H54 (cell line): Measurements from ENCODE around the gene UBE2R2.
A peak's percentile ranks its signal among the peaks of the same experiment; 100 is the strongest.
"Not testable (repeated sequence)": the region's sequence is repeated elsewhere in the genome, so short reads cannot be mapped to it uniquely, and the experiment has no call there.

Experiments
- DNase-seq: peaks from one replicate; pipeline ENCODE4 v3.0.0; 2011; ENCODE audit warnings: low spot score, mixed read lengths; ENCODE audit not compliant: insufficient read length
- FAIRE-seq: peaks from 3 replicates; lab custom pipeline; 2011; peaks lifted over from hg19 to GRCh38; lab: Jason Lieb, UNC
- POLR2A ChIP-seq: IDR thresholded peaks from 2 replicates; pipeline ENCODE4 v1.6.1; 2011; ENCODE audit warnings: low read depth, mild to moderate bottlenecking, low read length

The UBE2R2 gene

DNA sequence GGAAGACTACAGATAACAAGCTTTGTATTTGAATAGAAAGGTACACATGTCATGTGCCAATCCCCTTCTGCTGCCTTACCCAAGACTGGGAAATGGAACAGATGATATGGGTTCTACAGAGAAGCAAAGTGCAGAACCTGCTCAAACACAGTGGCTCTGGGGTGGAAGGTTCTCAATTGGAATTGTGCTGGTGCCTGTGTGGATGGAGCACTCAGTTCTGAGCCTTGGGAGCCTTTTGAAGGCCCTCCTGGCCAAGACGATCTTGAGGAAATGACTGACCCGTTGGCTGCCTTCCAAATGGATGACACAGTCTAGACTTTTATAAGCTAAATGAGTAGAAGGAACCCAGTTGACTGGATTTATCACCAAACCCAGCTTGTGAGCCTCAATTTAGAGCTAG is 25.8 kb upstream of the UBE2R2 start:
- no peak for TF ChIP-seq POLR2A
- no peak for DNase-seq
- peak; percentile 38 for FAIRE-seq

GRCh38 chr9:33793496-33793895 is 23.5 kb upstream of the UBE2R2 start:
- not testable (repeated sequence) for DNase-seq, FAIRE-seq

DNA sequence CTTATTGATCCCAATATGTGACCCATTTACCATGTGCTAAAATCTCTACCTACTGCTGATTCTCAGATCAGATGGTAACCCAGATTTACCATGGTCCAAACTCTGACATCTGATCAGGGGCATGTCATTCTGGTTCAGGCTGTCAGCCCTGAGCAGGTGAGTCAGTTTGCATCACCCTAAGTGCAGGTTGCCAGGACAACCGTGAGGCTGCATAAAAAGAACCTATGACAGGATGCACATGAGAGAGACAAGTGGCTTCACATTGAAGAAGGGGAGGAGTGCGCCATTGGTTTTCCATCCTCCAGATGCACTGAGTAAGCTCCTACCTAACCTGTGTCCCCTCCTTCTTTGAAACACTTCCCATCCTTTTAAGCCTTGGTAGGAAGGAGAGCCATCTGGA is 22.4 kb upstream of the UBE2R2 start:
- DNase-seq (no peak), FAIRE-seq (no peak)
- TF ChIP-seq POLR2A, result no peak

- DNase-seq (no peak), FAIRE-seq (no peak)
- TF ChIP-seq POLR2A, result no peak
Observed at GRCh38 chr9:33795281-33795680, 21.7 kb upstream of the UBE2R2 start, which contains the start of gene PRSS3. Gene PRSS3 (plus strand): TSS chr9:33795561. CDS start chr9:33795574, 13 bp downstream.

DNA sequence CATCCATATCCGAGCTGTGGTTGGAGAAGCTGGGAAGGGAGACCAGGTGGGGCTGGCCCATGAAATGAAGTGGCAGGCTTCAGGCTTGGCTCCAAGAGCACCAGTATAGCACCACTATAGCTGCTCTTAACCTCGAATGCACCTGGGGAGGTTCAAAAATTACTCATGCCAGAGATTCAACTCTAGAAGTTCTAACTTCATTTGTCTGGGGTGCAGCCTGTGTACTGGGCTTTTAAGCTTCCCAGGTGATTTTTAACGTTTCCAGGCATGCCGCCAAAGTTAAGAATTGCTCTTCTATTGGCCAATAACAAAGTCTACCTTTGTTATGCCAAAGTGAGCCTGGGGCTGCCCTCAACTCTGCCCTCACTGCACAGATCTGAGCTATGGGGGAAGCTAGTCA is 21.1 kb upstream of the UBE2R2 start:
- FAIRE-seq (no peak), DNase-seq (no peak)
- TF ChIP-seq POLR2A, result no peak

DNA sequence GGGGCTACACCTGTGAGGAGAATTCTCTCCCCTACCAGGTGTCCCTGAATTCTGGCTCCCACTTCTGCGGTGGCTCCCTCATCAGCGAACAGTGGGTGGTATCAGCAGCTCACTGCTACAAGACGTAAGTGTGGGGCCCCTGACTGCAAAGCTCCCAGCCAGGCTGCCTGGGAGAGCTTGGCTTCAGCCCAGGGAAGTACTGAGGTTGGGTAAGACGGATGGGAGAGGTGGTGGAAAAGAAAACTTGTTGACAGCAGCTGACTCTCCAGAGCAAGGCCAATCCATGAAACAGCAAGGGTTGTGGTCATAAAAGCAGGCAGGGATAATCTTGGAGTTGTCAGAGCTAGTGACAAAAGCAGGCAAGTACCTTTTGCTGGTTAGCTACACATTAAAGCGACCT is 20.3 kb upstream of the UBE2R2 start:
- not testable (repeated sequence) for DNase-seq, FAIRE-seq

DNA sequence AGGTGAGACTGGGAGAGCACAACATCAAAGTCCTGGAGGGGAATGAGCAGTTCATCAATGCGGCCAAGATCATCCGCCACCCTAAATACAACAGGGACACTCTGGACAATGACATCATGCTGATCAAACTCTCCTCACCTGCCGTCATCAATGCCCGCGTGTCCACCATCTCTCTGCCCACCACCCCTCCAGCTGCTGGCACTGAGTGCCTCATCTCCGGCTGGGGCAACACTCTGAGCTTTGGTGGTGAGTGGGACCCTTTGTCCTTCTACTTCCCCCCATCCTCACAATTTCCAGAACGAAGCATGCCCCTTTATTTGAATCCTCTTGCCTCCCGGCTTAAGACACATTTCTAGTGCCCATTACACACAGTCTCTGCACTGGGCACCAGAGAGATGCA is 19.1 kb upstream of the UBE2R2 start:
- no peak for TF ChIP-seq POLR2A
- no peak for FAIRE-seq
- DNase-seq, result no peak

DNA sequence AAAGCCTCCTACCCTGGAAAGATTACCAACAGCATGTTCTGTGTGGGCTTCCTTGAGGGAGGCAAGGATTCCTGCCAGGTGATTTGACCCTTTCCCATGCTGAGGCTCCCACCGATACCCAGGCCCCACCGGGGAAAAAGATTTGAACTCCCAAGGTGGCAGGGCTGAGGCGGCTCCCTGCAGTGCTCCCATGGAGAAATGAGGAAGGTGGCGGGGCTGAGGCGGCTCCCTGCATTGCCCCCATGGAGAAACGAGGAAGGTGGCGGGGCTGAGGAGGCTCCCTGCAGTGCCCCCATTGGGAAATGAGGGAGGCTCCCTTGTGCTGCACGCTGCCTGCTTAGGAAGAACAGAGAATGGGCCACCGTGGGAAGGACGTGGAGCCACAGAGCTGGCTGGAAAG is 18.4 kb upstream of the UBE2R2 start:
- DNase-seq (no peak), FAIRE-seq (no peak)
- no peak for TF ChIP-seq POLR2A

DNA sequence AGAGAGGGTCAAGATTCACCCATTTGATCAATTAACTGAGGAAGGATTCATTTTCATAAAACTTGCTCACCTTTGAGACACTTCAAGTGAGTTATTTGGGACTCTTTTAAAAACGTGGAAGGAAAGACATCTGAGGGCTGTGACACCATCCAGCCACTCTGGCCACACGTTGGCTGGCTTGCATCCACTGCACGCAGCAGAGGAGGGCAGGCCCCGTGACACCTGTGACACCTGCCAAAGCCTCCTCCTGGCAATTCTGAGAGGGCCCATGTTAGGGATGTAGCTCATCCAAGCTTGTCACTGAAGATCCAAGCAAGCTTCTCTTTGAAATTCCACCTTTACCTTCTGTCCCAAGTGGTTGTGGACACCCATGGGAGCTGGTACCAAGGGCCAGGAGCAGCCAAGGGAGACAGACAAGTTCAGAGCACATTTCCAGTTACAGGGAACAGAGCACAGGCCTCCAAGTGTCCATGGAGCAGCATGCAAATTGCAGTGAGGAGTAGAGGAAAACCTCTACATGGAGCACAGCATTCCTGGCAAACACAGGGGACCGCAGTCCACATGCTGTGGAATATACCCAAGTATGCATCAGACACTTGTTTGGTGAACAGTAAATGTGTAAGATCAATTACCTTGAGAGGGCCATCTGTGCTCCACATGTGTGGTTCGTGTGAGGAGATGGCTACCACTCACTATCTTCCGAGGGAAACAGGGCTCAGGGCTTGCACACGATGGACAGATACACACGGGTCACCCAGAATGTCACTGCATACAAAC is 16.8 kb upstream of the UBE2R2 start:
- DNase-seq (no peak), FAIRE-seq (no peak)
- no peak for TF ChIP-seq POLR2A

DNA sequence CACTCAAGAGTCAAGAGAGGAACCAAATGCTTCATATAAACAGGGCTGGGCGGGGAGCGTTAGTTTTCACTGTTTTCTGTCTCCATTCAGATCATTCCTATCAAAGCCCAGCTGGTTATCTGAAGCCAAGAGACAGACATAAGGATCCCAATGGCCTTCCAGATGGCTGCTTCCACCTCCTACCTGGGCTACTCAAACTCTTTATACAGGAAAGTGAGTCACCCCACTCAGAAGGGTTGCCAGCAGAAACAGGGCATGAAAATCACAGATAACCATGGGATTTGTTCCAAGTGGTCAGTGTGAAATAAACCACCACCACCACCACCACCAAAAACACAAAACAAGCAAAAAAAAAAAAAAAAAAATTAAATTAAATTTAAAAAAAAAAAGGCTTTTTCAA is 16.1 kb upstream of the UBE2R2 start:
- no peak for DNase-seq
- no peak for TF ChIP-seq POLR2A
- no peak for FAIRE-seq

DNA sequence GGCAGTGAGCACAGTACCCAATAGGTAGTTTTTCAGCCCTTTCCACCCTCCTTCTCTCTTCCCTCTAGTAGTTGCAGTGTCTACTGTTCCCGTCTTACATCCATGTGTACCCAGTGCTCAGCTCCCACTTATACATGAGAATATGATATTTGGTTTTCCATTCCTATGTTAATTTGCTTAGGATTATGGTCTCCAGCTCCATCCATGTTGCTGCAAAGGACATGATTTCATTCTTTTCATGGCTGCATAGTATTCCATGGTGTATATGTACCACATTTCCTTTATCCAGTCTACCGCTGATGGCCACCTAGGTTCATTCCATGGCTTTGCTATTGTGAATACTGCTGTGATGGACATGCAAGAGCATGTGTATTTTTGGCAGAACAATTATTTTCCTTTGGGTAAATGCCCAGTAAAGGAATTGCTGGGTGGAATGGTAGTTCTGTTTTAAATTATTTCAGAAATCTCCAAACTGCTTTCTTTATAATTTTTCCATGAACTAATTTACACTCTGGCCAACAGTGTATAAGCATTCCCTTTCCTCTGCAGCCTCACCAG is 14.9 kb upstream of the UBE2R2 start:
- not testable (repeated sequence) for DNase-seq, FAIRE-seq

DNA sequence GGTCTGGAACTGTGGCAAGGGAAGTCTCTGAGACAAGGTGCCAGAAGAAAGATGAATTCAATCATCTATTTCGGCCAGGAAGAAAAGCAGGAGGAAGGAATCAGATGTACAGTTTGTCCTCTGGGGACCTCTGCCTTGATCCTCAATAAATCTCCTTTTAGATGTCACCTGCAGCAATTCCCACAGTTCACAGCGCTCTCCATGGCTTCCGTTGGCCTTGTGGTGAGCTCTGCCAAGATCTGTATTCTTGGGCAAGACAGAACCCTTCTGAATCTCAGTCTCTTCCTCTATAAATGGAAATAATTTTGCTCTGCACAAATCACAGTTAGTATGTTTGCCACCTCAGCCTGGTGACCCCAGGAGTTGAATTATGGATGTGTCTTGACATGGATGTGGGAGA is 12.8 kb upstream of the UBE2R2 start:
- not testable (repeated sequence) for FAIRE-seq, DNase-seq

DNA sequence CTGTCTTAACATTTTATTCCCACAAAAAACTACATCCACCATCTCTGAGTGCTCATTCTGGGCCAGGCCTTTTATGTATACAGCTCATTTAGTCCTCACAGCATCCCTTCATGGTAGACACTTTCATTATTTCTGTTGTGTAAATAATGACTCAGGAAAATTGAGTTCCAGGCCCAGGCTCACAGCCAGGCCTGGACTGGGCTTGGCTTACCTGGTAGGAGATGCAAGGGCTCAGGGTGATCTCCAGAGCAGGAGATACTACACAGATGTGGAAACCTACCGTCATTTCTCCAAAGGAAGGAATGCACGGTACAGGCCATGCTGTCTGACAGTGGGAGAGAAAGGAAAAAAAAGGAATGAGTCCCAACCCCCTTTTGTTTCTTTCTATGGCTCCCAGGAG is 9.8 kb upstream of the UBE2R2 start:
- DNase-seq, FAIRE-seq: not testable (repeated sequence)

GRCh38 chr9:33808979-33809322 is 8.0 kb upstream of the UBE2R2 start:
- not testable (repeated sequence) for DNase-seq, FAIRE-seq

DNA sequence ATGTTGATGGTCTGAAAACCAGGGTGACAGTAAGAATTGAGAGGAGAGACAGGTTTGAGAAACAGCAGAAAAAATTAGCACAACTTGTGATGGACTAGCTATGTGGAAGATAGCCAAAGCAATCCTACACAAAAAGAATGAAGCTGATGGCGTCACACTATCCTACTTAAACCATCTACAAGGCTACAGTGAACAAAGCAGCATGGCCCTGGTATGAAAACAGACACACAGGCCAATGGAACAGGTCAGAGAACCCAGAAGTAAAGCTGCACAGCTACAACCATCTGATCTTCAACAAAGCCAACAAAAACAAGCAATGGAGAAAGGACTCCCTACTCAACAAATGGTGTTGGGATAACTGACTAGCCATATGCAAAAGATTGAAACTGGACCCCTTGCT is 7.5 kb upstream of the UBE2R2 start:
- DNase-seq, result no peak
- TF ChIP-seq POLR2A, result no peak
- FAIRE-seq, result no peak
